ENCODE measurements around the gene NLRP1. TPM values are rescaled to one million over a fixed set of nuclear protein-coding genes. Genes with fewer than 3 reads are reported as not detected.

The NLRP1 gene
- total RNA-seq, 4 donors from 2014 or later: 3.6 to 7.7 (median 6.9) TPM

DNA sequence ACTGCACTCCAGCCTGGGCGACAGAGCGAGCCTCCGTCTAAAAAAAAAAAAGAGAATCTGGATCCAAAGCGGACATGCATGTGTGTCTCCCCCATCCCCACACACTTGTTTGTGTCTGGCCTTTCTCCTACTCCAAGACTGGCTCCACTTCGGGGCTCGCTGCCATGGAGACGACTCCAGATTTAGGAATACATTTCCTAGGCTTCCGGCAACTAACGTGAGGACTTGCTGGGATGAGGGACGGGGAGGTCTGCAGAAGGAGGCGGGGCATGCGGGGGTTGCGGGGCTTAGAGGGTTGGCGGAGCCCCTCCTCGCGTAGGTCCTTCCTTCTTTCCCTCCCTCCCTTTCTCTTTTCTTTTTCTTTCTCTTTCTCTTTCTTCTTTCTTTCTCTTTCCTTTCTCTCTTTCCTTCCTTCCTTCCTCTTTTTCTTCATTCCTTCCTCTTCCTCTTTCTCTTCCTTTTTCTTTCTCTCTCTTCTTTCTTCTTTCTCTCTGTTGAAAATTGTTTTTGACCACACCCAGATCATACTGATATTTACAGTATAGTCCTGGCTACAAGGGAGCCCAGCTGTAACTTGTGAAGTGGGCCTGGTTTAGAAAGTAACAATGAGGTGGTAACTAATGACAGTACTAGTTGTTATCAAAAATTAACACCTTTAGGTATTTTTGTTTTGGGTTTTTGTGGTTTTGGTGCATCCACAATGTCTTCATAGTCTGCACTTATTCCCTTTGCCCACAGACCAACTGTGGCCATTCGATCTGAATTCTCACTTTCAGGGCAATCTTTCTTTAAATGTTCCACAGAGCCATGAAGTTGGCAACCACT, 72.7 kb downstream of the NLRP1 start:
- Histone ChIP-seq H3K4me3 (no peak overlapping the region), H3K27ac (no peak overlapping the region), H3K27me3 (no peaks in the 10 kb centered on the region), H3K36me3 (no peaks in the 10 kb centered on the region), H3K9me3 (no peaks in the 10 kb centered on the region), H3K4me1 (no peaks in the 10 kb centered on the region)
- intact Hi-C loops (cut with DNase I; ENCODE audit: low total_unique reads): no loop called here
- in situ Hi-C loops (cut with MboI; ENCODE audit: low sequenced_read_pairs in 4 of 4): no loop called here
- no peak for DNase-seq
- no peak for TF ChIP-seq POLR2A (IDR thresholded peaks at IDR 0.05)
- TF ChIP-seq, protein P1, sequence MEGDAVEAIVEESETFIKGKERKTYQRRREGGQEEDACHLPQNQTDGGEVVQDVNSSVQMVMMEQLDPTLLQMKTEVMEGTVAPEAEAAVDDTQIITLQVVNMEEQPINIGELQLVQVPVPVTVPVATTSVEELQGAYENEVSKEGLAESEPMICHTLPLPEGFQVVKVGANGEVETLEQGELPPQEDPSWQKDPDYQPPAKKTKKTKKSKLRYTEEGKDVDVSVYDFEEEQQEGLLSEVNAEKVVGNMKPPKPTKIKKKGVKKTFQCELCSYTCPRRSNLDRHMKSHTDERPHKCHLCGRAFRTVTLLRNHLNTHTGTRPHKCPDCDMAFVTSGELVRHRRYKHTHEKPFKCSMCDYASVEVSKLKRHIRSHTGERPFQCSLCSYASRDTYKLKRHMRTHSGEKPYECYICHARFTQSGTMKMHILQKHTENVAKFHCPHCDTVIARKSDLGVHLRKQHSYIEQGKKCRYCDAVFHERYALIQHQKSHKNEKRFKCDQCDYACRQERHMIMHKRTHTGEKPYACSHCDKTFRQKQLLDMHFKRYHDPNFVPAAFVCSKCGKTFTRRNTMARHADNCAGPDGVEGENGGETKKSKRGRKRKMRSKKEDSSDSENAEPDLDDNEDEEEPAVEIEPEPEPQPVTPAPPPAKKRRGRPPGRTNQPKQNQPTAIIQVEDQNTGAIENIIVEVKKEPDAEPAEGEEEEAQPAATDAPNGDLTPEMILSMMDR (IDR thresholded peaks at IDR 0.05 in 4 of 5, conservative IDR thresholded peaks at IDR 0.05 in 1 of 5): no peak
- ATAC-seq: no peak

DNA sequence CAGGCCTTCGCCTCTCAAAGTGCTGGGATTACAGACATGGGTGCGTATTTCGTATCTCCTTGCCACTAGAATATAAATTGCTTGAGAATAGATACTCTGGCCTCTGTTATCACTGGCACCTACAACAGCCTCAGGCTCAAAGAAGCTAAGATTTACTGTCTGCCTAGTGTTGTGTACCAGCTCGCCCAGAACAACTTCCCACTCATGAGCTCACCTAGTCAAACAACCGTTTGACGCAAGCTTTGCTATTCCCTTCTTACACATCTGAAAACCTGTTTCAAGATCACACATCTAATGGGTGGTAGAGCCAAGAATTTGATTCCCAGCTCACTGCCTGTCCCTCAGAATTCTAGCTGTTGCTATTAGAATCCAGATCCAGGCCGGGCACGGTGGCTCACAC, 73.5 kb downstream of the NLRP1 start:
- Histone ChIP-seq H3K27me3 (no peaks in the 10 kb centered on the region), H3K9me3 (no peaks in the 10 kb centered on the region), H3K36me3 (no peaks in the 10 kb centered on the region), H3K4me3 (no peak overlapping the region), H3K27ac (no peak overlapping the region), H3K4me1 (no peaks in the 10 kb centered on the region)
- intact Hi-C loops (cut with DNase I; ENCODE audit: low total_unique reads) (no loop called here), in situ Hi-C loops (cut with MboI; ENCODE audit: low sequenced_read_pairs in 4 of 4) (no loop called here)
- DNase-seq (no peak), ATAC-seq (no peak)
- TF ChIP-seq POLR2A (IDR thresholded peaks at IDR 0.05): no peak
- TF ChIP-seq, protein P1 (IDR thresholded peaks at IDR 0.05 in 4 of 5, conservative IDR thresholded peaks at IDR 0.05 in 1 of 5): no peak

DNA sequence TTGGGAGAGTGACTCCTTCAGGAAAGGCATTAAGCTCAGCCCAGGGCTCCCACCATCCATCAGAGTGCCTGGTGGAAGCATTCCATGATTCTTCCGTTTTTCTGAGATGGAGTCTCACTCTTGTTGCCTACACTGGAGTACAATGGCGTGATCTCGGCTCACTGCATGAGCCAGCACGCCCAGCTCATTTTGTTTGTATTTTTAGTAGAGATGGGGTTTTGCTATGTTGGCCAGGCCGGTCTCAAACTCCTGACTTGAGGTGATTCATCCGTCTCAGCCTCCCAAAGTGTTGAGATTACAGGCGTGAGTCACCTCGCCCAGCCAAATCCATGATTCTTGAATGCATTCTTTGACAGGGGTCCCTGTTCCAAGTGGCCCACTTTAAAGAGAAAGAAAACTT, 74.8 kb downstream of the NLRP1 start:
- ATAC-seq (no peak), DNase-seq (no peak)
- TF ChIP-seq POLR2A (IDR thresholded peaks at IDR 0.05): no peak
- TF ChIP-seq, protein P1 (IDR thresholded peaks at IDR 0.05 in 4 of 5, conservative IDR thresholded peaks at IDR 0.05 in 1 of 5): no peak
- intact Hi-C loops (cut with DNase I; ENCODE audit: low total_unique reads): no loop called here
- Histone ChIP-seq H3K36me3 (no peaks in the 10 kb centered on the region), H3K27ac (no peak overlapping the region), H3K4me3 (no peak overlapping the region), H3K27me3 (no peaks in the 10 kb centered on the region), H3K4me1 (no peaks in the 10 kb centered on the region), H3K9me3 (no peaks in the 10 kb centered on the region)
- in situ Hi-C loops (cut with MboI; ENCODE audit: low sequenced_read_pairs in 4 of 4): no loop called here

DNA sequence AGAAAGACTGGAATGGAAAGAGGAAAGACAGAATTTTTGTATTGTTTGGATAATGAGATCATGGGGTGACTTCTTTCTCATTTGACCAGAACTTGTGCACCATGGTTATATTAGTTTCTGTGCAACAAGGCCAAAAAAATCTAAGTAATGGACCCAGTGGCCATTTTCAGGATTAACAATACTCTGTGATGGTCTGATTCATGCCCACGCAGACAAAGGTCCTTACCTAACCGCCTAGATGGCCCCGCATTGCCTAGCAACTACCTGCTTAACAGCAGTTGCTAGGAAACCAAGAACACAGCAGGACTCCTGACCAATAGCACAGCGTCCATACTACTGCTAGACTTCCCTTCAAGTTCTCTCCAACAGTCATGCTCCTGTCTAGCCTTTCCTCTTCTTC, 75.5 kb downstream of the NLRP1 start:
- H3K27ac ChIP-seq: no peak overlapping the region
- no peak overlapping the region for H3K4me3 ChIP-seq
- intact Hi-C loops (cut with DNase I; ENCODE audit: low total_unique reads) (no loop called here), in situ Hi-C loops (cut with MboI; ENCODE audit: low sequenced_read_pairs in 4 of 4) (no loop called here)
- ATAC-seq (no peak), DNase-seq (no peak)
- no peaks in the 10 kb centered on the region for H3K36me3 ChIP-seq
- no peaks in the 10 kb centered on the region for H3K9me3 ChIP-seq
- no peaks in the 10 kb centered on the region for H3K4me1 ChIP-seq
- no peak for TF ChIP-seq POLR2A (IDR thresholded peaks at IDR 0.05)
- TF ChIP-seq, protein P1 (IDR thresholded peaks at IDR 0.05 in 4 of 5, conservative IDR thresholded peaks at IDR 0.05 in 1 of 5): no peak
- H3K27me3 ChIP-seq: no peaks in the 10 kb centered on the region
